NCI-H2081 treated with DMSO at 0.1 percent for 48 hours (cell line): ENCODE measurements around the gene GLRX2.
"Not testable (repeated sequence)": the region's sequence is repeated elsewhere in the genome, so short reads cannot be mapped to it uniquely, and the experiment has no call there.

Source experiments
- DNase-seq: peaks from one replicate; lab custom pipeline; 2025; lab: John Stamatoyannopoulos, UW

Gene GLRX2

GRCh38 chr1:193104907-193105820 is at the start of gene GLRX2:
Gene GLRX2 (minus strand): TSS chr1:193105414. CDS start chr1:193105382, 32 bp downstream.
- DNase-seq = no peak

GRCh38 chr1:193144999-193145398 is 39.8 kb upstream of the GLRX2 start:
- no peak for DNase-seq

GRCh38 chr1:193144361-193144938 is 39.2 kb upstream of the GLRX2 start:
- DNase-seq = no peak

GRCh38 chr1:193143285-193143684 is 38.1 kb upstream of the GLRX2 start:
- no peak for DNase-seq

GRCh38 chr1:193142409-193142808 is 37.2 kb upstream of the GLRX2 start:
- DNase-seq = no peak

- DNase-seq = no peak
These were observed 36.6 kb upstream of the GLRX2 start for GRCh38 chr1:193141804-193142203.

GRCh38 chr1:193140254-193140653 is 35.0 kb upstream of the GLRX2 start:
- no peak for DNase-seq

GRCh38 chr1:193131266-193131860 is 26.1 kb upstream of the GLRX2 start:
- DNase-seq = no peak

GRCh38 chr1:193125369-193125768 is 20.2 kb upstream of the GLRX2 start:
- no peak for DNase-seq

GRCh38 chr1:193123751-193124150 is 18.5 kb upstream of the GLRX2 start:
- no peak for DNase-seq

GRCh38 chr1:193121616-193122593 is 16.7 kb upstream of the GLRX2 start, which contains the start of gene CDC73:
Gene CDC73 (plus strand): TSS chr1:193122031. CDS start chr1:193122201, 170 bp downstream.
- peak; percentile 95 for DNase-seq

GRCh38 chr1:193120604-193121166 is 15.5 kb upstream of the GLRX2 start:
- no peak for DNase-seq

- no peak for DNase-seq
These were observed 13.9 kb upstream of the GLRX2 start for GRCh38 chr1:193118803-193119730.

GRCh38 chr1:193118194-193118593 is 13.0 kb upstream of the GLRX2 start:
- no peak for DNase-seq

GRCh38 chr1:193117167-193117566 is 12.0 kb upstream of the GLRX2 start:
- not testable (repeated sequence) for DNase-seq

GRCh38 chr1:193115629-193116227 is 10.5 kb upstream of the GLRX2 start:
- DNase-seq = no peak

- DNase-seq = no peak
These were observed 9.4 kb upstream of the GLRX2 start for GRCh38 chr1:193114485-193115095.

- DNase-seq = no peak
These were observed 8.7 kb upstream of the GLRX2 start for GRCh38 chr1:193113992-193114332.

GRCh38 chr1:193113258-193113991 is 8.2 kb upstream of the GLRX2 start:
- DNase-seq = no peak
